HG02981 (cell line): Measurements from ENCODE around the gene IGF1R.

ENCODE experiments used
- ATAC-seq: cut with Tn5 transposase; IDR thresholded peaks from one replicate; pipeline ENCODE4 v1.9.1; 2021; ENCODE audit warnings: mild to moderate bottlenecking, moderate library complexity; ENCODE audit not compliant: unreplicated experiment

IGF1R gene

DNA sequence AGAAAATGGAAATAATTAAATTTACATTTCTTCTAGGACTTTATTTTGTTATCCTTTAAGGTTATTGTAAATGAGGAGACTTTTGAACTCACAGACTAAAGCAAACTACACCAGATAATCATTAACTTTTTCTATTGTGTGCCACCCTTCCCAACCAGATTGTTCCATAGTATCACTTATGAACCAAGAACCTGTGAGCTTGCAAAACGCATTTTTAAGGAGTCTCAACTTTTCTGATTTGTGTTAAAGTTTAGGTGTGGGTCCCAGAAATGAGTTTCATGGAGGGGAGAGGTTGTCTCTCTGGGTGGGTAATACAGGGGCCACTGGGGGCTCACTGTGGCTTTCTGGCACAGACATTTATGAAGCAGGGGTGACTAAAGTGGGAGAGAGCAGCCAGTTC, 75.7 kb downstream of the IGF1R start:
- no peak for ATAC-seq

DNA sequence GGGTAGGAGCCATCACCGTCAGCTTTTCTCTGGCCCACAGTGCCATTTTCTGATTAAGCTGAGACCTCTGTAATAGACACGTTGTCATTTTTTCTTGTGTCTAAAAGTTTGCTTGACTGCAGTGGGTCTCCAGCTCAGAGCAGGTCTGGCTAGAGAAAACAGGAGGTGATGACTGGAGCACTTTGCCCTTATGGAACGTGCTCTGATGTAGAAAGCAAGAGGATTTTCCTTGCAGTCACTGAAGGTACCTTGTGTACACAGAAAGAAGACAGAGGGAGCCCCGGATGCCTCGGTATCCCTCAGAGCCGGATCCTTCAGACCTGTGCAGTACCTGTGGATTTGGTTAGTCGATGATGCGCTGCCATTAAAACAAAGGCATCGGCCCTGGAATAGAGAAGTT, 76.2 kb downstream of the IGF1R start:
- ATAC-seq: no peak

DNA sequence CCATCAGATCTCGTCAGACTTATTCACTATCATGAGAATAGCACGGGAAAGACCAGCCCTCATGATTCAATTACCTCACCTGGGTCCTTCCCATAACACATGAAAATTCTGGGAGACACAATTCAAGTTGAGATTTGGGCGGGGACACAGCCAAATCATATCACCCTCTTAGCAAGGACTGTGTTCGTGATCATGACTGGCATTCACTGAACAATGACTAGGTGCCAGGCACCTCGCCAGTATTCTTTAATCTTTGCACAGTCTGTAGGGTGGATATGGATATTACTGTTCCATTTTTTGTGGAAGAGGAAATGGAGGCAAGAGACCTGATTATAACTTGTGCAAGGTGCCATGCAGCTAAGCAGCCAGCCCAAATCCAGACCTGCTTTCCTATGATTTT, 77.5 kb downstream of the IGF1R start:
- no peak for ATAC-seq

DNA sequence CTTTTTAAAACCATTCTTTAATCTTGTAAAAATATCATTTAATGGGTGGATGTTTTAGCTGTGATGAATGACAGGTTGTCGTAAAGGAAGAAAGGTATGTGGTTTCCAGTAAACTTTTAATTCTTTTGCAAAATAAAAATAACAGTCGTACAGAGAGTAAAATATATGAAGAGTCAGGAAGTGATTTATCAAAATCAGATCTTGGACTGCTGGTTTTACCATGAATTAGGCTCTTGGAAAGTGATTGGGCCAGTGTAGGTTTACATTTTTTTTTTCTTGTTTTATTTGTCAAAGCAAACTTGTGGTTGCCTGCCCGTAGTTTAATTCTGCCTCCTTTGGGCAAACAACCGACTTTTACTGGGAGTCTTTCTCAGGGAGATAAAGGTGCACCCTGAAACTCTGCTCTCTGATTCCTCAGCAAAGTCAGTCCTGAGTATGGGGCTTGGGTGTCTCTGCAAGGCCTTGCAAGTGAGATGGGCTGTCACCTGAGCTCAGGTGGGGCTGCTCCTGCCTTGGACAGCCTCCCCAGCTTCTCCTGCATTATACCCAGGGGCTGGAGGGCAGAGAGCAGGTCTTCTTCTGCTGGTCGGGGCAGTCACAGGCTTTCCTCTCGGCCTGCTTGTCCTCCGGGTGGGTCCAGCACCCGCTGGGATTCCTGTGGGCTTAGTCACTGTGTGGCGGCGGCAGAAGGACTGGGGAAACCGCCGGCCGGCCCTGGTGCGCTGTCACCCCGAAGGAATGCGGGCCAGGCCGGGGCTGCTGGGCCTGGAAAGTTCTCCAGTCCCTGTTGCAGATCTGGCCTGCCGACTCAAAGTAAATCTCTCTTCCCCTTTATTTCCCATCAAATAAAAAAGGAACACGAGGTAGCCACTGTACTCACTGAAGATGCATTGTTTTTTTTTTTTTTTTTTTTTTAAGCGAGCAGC, 79.0 kb downstream of the IGF1R start:
- ATAC-seq: no peak

DNA sequence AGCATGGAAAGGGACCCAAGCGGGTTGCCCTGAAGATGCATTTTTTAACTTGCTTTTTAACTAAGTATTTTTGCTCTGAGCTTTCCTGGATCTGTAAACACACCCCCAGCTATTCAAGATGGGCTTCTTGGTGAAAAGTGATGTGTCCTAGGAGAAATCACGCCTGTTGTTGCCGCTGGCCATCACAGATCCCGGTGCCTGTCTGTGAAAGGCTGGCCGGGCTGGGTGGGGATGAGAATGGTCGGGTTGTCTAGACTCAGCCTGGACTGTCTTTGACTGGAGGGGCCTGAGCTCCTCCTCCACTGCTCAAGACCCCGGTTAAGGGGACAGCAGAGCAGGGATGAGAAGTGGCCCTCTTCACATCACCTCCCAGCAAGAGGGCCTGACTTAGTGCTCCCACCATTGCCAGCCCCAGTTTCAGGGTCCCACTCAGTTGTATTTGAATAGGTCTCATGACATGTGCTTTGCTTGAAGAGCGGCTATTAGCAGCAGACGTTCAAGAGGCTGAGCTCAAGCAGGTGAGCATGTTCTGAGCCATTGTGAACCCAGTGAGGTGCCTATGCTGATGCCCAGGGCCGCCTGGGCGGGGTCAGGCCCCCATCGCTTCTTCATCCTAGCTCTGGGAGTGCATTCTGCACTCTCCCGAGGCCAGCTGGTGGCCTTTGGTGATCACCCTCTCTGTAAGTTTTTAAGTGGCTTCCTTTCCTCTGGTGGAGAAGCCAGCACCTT, 79.9 kb downstream of the IGF1R start:
- ATAC-seq: no peak

DNA sequence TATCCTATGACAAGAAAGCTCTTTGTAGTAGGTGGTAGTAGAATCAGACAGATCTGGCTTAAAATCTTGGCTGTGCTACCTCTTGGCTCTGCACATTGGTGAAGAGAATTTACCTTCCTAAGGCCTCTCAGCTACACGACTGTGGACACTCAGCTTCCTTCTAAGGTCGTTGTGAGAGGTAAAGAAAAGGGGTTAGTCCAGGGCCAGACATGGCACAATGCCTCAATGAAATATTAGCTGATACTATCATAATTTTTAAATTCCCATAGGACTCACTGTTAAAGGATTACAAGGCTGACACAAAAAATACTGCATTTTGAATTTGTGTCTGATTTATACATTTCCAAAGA, 80.4 kb downstream of the IGF1R start:
- no peak for ATAC-seq

DNA sequence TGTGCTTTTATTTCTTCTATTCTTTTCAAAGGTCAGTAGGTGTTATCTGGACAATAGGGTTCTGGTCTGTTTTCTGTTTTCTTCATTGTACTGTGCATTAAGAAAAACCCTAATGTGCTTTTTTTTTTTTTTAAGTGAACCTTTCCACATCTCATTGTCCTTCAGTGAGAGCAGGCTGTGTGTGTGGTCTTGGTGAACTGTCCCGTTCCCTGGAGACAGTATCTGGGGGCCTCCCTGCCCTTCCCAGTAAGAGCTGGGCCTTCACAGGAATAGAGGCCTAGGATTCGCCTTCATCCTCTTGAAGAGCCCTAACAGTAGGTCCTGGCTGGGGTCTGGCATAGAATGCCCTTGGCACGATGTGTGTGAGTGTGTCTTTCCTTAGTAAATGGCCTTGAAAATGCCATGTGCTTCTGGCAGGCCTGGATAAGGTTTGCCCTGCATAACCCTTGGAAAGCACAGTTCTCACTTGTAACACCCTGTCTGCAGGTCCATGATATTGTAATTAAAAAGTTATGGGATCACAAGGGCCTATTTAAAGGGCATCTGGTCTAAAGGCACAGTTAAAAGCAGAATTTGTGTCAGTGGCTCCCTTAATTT, 81.2 kb downstream of the IGF1R start:
- no peak for ATAC-seq

DNA sequence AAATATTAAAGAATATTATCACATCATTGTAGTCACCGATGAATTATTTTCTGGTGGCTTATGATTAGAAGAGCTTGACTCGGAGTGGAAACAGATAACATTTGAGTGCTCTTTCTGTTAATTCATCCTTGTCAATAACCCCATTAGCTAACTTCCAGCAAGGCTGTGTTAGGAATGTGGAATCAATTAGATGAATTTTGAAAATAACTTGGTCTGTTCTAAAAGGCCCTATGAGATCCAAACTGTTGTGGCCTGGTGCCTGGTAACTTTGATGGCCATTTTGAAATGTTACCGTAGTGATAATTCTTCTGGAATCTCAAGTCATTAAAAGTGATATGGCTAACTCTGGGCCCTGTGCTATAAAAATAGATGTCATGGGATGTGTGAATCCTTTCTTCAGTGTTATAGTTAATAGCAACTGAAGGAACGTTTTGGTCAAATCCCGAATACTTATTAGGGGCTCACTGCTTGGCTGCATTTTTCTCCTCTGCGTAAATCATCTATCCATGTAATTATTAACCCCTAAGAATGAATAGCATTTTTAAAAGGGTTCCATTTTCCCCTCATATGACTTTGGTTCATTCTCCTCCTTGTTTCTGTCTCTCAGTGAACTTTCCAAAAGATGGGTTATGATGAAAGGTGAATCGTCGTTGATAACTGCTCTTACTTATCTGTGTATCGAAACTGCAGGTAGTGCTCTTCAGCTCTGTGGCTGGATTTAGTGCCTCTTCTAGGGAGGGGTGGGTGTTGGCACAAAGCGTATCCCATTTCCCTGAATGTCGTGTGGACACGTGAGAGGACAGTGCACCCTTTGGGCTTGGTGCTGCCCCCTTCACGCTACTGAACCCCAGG, 82.7 kb downstream of the IGF1R start:
- ATAC-seq: no peak

DNA sequence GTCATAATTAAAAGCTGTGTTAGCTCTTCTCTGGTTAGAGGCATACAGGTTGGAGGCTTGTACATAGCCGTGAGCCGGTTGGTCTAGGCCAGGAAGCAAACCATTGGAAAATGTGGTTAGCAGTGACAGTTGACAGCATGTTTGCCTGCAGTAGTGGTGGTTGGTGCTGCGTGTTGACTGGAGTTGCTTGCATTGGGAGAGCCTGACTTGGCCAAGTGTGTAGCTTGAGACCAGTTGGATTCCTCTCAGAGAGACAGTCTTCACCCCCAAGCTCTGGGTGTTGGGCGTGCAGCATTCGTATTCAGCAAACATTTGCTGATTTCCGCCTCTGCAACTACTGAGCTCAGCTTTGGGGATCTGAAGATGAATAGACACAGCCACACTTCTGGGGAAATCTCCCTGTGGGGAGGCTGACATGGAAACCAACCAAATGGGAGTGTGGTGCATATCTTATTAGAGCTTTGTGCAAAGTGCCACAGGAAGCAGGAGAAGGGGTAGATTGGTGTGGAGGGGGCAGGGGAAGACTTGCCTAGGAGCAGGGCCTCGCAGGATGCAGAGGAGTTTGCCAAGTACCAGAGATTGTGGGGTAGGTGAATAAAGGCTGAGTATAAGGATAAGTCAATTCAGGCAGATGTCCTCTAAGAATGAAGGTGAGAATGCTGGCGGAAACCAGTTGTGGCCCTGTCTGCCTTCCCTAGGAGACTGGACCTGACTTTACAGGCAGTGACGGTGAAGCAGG, 83.5 kb downstream of the IGF1R start:
- ATAC-seq: no peak

DNA sequence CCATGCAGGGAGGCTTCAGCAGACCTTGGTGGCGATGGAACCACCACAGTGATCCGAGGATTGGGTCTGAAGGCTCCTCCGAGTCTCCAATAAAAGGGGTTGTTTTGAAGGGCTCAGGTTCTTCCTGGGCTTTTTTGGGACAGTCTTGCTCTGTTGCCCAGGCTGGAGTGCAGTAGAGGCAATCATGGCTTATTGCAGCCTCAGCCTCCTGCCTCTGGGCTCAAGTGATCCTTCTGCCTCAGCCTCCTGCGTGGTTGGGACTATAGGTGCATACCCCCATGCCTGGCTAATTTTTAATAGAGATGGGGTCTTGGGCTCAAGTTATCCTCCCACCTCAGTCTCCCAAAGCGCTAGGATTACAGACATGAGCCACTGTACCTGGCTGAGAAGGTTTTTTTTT, 84.8 kb downstream of the IGF1R start:
- ATAC-seq: no peak

DNA sequence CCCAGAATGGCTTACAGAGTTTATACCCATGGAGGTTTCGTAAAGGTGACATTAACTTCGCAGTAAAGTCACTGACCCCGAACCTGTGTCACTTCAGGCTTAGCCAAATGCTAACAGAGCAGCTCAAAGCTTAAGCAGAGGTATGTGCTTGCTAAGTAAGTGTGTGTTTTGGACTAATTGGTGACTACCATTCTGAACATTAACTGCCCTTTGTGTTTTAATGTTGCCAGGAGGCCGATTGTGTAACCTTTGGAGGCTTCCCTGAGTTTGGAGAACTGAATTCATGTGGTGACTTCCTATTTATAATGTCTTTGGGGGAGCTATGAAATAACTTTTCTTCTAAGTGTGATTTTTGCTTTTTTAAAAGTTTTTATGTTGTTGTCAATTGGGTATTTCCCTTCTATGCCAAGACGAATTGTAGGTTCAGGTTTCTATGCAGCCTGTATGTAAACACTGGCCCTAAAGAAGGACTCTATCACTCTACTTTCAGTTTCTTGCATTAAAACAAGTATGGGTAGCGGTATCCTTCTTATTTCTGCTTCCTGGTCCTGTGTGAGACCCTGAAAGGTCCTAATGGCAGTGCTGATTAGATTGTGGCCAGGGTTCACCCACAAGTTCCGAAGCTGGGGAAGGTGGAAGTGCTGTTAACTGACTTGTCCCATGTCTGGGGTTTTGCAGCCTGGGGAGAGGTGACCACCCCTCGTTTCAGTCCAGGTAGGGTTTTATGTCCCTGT, 86.3 kb downstream of the IGF1R start:
- no peak for ATAC-seq

DNA sequence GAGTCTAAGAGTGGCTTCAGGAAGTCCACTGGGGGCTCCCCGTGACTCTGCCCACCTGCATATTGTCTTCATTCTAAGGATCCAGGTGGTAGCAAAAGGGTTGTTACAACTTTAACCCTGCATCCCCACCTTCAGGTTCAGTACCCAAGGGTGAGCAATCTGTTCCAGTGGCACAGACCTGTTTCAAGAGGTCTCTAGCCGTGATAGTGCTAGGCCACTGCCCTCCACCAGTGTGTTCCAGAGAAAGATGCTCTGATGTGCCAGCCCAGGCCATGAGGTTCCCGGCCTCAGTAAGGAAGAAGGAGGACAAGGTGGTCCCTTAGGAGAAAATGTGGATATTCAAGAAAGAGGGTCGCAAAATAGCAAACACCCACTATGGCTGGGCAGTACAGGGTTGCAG, 87.0 kb downstream of the IGF1R start:
- no peak for ATAC-seq

DNA sequence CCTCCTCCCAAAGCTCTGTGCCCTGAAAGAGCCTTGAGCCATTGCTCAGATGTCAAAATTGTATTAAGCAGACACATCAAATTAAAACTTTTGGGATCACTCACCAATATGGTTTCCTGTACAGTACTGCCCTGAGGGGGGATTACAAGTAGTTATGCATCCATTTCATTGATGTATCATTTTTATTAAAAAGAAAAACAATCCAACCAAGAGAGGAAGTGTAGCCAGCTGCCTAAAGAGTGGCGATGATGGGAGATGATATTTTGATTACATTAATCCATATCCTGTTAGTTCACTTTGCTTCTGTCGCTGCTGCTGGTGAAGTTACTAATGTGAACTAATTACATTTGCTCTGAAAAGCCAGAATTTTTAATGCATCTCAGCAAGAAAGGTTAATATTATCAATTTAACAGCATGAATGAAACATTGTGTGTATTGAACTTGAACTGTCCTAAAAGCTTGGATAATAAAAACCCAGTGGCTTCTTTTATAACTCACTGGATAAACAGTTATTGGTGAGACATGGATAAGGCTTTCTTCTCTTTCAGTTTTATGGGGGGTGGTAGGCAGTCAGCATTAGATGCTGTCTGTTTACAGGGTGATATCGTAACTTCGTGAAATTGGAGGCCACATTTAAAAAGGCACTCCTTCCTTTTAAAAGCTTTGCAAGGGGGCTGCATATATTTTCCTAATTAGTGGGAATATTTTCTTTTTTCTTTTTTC, 87.7 kb downstream of the IGF1R start:
- ATAC-seq: no peak

DNA sequence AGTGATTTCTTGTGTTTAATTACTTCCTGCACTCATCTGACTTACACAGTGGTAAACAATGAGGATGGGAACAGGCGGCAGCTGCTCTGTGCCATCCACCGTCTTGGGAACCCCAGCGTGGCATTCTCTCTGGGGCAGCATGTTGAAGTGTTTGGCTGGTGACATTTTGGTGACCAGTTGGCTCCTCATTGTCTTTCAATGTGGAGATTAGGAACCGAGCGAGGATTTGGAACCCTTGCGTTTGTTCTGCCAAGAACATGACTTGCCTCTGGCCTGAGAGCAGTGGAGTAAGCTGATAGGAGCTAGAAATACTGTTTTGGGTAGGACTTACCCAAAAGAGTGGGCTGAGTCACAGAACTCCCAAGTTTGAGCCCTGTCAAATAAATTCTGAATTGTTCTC, 88.8 kb downstream of the IGF1R start:
- no peak for ATAC-seq

DNA sequence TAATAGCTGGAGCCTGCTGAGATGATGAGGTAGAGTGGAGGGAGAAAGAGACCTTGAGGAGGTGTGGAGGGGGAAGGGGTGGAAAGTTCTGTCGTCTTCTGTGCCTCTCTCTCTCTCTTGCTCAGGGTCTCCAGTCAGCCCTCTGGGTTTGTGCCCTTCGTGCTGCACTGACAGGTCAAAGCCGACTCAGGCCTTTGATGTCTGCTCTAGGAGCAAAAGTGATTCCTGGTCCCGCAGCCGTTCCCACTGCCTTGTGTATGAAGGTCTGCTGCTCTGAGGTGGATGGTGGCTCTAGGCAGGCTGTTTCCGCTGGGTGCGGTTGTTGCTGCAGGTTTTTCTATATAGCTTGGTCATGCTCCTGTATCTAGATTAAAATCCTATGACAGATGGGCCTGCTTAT, 89.4 kb downstream of the IGF1R start:
- no peak for ATAC-seq

DNA sequence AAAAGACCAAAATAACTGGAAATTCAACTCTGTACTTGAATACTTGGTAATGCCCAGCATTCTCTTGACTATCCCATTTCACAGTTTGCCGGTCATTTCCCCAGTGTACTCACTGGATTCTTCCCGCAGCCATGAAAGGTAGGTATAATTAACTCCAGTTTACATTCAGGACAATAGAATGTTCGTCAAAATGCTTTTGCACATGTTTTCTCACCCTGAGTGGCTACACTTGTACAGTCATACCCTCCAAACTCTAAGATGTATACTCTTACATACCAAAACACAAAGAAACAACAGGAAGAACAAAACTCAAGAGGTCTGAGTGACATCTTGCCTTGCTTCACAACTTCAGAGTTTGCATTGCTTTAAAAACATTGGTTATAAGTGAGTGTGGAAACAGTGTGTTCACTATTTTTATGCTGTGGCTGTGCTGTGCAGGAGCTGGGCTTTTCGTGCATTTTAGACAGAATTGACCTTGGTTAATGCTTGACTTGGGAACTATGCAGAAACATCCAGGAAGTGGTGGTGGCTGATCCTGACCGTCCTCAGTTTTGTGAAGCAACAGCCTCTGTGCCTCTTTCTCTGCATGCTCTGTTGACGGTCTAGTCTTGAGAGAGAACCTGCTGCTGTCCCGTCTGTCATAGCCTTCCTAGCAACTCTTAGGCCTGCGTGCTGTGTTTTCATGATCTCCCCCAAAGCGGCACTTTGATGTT, 90.5 kb downstream of the IGF1R start:
- ATAC-seq: no peak

DNA sequence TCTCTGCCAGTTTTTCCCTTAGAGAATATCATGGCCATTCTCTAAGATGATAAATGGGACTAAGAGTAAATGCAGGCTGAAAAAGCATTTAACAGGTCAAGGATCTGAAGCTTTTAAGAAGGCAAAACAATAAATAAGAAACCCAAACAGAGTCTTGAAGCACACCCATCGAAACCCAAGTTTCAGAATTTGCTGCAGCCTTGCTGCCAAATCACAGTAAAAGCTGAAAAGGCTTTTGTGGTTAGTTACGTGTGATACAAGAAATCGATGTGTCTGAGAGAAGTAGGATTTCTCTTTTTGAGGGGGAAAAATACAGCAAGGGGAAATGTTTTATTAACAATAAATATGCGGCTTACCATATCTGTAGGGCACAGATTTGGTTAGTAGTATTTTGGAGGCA, 92.0 kb downstream of the IGF1R start:
- no peak for ATAC-seq

DNA sequence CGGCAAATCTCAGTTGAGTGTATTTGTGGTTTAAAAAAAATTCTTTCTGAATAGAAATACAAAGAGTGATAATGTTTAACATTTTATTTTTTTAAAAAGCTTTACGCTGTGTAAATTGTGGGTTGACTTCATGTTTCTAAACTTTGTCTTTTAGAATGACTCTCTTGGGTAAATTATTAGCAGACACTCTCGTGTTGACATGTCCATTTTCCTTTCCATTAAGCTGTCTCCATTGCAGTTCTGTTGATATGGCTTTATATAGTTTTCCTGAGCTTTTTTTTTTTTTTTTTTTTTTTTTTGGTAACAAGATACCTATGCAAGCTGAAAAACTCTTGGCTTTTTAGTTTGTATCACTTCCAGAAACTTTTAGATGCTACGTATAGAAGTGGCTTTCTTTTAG, 92.6 kb downstream of the IGF1R start:
- ATAC-seq: no peak
